HG03432 (cell line): Measurements from ENCODE around the gene INTS1.
"Not testable (repeated sequence)": the region's sequence is repeated elsewhere in the genome, so short reads cannot be mapped to it uniquely, and the experiment has no call there.

Source experiments
- ATAC-seq: cut with Tn5 transposase; IDR thresholded peaks from one replicate; pipeline ENCODE4 v1.9.1; 2021; ENCODE audit warnings: mild to moderate bottlenecking, moderate library complexity; ENCODE audit not compliant: unreplicated experiment

INTS1 gene

GRCh38 chr7:1531263-1531978 lies 27.2 kb upstream of the INTS1 start:
- ATAC-seq: peak; percentile 21

GRCh38 chr7:1530946-1531262 lies 26.7 kb upstream of the INTS1 start:
- ATAC-seq: peak; percentile 22

DNA sequence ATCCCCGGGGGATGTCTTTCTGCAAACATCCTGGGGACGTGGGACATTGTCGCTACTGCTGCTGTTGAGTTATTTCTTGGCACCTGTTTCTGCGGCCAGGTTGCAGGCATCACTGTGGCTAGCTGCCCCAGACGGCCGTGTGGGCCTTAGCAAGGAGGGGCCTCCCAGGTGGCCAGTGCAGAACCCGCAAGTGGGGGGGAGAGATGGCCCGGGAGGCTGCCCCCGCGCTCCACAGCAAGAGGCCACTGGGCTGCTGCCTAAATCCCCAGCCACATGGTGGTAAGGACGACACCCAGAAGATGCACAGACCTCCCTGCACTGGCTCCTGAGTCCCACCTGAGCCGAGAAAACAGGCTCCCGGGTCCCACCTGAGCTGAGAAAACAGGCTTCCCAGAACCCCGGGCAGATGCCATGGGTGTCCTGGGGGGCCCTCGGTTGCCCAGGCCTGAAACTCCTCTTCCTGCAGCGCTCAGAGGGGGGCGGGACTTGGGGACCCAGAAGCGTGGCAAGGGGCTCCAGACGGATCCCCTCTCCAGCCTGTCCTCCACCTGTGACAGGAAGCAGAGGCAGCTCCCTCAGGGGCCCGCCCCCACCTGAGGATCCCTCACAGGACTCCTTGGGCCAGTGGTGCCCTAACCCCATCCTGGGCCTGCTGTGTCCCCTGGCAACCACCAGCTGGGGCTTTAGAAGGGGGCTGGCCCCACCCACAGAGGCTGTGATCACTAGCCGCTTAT lies 25.4 kb upstream of the INTS1 start:
- ATAC-seq: no peak

DNA sequence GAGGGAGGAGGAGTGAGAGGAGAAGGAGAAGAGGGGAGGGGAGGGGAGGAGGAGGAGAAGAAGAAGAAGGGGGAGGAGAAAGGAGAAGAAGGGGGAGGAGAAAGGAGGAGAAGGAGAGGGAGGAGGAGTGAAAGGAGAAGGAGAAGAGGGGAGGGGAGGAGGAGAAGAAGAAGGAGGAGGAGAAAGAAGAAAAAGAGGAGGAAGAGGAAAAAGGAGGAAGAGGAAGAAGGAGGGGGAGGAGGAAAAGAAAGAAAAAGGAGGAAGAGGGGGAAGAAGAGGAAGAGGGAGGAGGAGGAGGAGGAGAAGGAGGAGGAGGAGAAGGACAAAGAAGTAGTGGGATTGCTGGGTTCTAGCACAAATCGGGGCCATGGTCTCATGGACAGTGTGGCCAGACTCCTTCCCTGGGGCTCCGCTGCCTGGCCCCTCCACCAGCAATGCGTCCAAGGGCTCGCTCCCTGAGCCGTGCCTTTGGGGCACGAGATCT lies 22.1 kb upstream of the INTS1 start:
- no peak for ATAC-seq

GRCh38 chr7:1525409-1525808 lies 21.2 kb upstream of the INTS1 start:
- no peak for ATAC-seq

DNA sequence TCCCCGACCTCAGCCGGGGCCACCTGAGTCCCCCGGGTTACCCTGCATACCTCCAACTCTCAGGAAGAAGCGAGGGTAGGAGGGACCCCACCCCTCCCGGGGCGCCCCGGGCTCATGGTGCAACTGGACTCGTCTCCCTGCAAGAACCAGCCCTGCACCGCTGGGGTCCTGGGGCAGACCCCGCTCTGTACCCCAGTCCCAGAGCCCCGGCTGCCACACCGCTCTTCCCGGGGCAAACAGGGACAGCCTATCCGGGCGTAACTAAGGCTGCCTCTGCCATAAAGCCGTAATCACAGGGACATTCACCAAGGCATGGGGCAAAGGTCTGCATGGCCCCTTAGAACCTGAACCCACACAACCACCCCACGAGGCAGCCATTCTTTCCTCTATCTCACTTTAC lies 19.7 kb upstream of the INTS1 start:
- ATAC-seq: no peak

DNA sequence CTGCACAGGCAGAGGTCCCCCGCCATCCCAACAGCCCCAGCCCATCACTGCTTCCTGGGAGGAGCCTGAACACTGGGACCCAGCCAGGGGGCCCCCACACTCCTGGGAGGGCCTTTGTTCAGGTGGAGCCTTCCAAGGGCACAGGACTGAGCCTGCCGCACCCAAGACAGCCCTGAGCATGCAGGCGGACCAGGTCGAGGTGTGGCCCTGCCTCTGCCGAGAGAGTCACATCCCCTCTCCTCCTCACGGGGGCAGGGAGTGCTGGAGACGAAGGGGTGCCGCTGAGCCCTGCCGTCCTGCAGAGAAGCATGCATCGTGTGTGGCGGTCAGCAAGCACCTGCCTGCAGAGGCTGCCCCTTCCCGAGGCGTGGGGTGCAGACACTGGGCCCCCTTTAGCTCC lies 19.0 kb upstream of the INTS1 start:
- no peak for ATAC-seq

DNA sequence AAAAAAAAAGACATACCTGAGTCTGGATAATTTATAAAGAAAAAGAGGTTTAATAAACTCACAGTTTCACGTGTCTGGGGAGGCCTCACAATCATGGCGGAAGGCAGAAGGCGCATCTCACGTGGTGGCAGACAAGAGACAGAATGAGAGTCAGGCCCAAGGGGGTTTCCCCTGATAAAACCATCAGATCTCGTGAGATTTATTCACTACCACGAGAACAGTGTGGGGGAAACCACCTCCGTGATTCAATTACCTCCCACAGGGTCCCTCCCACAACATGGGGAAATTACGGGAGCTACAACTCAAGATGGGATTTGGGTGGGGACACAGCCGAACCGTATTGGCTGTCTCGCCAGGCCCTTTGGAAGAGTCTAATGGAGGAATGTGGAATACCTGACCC lies 17.3 kb upstream of the INTS1 start:
- ATAC-seq: no peak

- ATAC-seq: no peak
Observed at GRCh38 chr7:1520539-1521234, 16.5 kb upstream of the INTS1 start.

DNA sequence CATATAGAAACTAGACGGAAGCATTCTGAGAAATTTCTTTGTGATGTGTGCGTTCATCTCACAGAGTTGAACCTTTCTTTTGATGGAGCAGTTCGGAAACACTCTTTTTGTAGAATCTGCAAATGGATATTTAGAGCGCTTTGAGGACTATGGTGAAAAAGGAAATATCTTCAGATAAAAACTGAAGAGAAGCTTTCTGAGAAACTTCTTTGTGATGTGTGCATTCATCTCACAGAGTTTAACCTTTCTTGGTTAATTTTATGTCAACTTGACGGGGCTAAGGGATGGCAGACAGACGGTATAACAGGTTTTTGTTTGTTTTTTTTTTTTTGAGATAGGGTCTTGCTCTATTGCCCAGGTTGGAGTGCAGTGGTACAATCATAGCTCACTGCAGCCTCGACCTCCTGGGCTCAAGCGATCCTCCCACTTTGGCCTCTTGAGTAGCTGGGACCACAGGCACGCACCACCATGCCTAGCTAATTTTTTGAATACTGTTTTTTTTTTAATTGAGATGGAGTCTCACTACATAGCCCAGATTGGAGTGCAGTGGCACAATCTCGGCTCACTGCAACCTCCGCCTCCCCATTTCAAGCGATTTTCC lies 15.2 kb upstream of the INTS1 start:
- ATAC-seq: not testable (repeated sequence)

- no peak for ATAC-seq
Observed at GRCh38 chr7:1516586-1517251, 12.5 kb upstream of the INTS1 start.

- not testable (repeated sequence) for ATAC-seq
Observed at GRCh38 chr7:1515509-1515967, 11.3 kb upstream of the INTS1 start.

DNA sequence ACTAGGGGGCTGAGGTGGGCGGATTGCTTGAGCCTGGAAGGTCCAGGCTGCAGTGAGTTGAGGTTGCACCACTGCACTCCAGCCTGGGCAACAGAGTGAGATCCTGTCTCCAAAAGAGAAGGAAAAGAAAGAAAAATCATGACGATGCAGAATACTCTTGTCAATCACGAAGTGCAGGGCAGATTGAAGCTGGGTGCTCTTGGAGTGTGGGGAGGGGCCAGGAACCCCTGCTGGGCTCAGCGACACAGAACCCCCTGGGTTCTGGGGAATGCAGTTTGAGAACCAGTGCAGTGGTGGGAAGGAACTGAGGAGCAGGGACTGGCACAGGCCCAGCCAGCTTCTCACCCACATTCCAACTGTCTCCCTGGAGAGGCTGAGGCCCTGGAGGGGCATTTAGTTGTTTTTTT lies 10.8 kb upstream of the INTS1 start:
- no peak for ATAC-seq

DNA sequence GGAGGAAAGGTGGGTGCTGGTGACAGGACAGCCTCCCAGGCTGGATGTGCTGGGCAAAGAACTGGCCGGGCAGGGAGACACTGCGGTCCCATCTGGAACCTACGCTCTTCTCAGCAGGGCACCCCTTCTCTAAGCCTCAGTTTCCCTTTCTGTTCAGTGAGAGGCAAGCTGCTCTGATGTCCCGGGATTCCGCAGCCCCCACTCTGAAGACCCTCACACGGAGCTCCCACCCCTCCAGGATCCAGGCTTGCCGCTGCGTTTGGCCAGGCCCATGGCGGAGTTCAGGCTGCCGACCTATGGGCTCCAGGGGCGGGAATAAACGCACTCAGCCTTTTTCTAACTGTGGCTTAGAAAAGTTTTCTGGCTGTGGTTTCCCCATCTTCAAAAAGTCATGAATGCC lies 10.2 kb upstream of the INTS1 start:
- no peak for ATAC-seq

DNA sequence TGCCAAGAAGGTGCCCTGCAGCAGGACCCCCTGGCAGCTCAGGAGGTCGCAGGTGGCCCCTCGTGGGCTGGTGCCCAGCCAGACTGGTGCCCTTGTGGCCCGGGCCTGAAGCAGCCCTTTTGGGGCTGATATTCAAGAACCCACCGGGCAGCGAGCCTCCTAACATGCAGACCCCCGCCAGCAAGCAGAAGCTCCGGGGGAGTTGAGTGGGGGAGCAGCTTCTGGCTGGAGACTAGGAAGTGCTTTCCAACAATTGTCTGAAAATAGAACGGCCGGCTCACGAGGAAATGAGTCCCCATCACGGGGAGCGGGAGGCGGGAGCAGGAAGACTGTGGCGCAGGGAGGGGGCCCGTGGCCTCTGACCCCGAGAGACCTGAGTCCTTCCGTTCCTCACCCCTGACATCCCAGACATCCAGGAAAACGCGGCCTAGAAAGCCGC lies 9.5 kb upstream of the INTS1 start:
- ATAC-seq: no peak

GRCh38 chr7:1512781-1513656 lies 8.8 kb upstream of the INTS1 start:
- ATAC-seq: peak; percentile 54

DNA sequence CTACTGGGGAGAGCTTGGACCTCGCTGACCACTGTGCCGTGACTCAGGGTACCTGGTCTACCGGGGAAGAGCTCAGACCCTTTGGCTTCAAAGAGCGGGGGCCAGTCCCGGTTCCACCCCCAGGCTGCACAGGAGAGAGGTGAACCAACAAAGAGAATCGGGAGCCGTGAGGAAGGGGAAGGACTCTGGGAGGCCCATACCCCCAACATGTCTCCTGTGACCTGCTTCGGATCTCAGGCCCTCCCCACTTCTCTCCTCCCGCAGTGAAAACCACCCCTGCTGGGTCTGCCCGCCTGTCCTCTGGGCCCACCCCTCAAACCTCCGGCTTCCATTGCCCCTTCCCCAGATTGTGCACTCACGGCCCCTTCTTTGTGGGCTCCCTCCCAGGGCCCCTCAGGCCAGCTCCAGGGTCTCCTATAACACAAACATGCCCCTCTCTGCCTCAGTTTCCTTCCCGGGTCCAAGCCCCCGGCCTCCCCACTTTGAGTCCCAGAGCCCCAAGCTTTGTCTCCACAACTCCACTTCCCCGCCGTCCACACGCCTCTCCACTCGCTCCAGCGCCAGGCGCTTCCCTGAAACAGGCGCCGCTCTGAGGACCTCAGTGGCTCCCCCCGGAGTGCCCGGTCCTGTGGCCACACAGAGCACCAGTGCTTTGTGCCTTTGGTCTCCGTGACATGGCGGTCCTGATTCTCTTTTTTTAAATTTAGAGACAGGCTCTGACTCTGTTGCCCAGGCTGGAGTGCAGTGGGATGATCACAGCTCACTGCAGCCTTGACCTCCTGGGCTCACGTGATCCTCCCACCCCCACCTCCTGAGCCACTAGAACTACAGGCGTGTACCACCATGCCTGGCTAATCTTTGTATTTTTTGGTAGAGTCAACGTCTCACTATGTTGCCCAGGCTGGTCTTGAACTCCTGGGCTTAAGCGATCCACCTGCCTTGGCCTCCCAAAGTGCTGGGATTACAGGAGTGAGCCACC lies 7.5 kb upstream of the INTS1 start:
- no peak for ATAC-seq

DNA sequence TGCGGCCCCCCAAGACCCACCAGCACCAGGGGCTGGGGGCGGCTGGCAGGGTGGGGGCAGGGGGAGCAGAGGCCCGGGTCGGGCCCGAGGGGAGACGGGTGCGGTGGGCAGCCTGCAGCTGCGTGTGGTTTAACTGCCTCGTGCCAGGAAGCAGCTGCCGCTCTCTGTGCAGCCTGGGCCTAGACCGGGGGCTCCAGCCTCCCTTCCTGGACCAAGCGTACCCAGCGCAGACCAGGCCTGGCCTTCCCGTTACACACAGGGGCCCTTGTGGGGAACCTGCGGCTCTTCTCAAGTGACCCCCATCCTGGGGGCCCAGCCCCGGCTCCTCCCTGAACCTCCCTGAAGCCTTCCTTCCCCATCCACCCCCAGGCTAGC lies 6.6 kb upstream of the INTS1 start:
- ATAC-seq: no peak

DNA sequence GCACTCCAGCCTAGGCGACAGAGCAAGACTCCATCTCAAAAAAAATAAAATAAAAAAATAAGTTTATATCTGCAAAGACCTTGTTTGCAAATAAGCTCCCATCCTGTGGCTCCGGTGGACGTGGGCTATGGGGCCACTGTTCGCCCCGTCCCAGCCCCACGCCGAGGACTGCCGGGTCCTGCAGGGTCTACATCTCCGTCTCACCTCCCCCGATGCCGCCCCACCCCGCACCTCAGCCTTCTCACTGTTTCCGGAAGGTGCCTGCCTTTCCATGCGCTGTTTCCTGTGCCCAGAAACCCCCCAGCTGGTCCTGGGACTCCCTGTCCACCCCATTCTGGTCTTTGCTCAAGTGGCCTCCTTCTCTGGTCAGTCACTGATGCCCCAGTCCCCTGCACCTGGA lies 5.0 kb upstream of the INTS1 start:
- ATAC-seq: no peak
